Testis (tissue), 2 donors: ENCODE data around the gene TMEM37.

ENCODE experiments used
- POLR2A ChIP-seq: fragments of 450-650 bp; IDR thresholded peaks from one replicate; pipeline ENCODE4 v1.6.1; 2017; ENCODE audit warnings: antibody characterized with exemption, mild to moderate bottlenecking, moderate library complexity
- TF ChIP-seq, protein P1 (sequence below), 3 experiments: fragments of 450-650 bp in 2 of 3; fragments of 200-600 bp in 1 of 3; sonication (generic) in 1 of 3; IDR thresholded peaks; one replicate each; pipeline ENCODE4 v1.5.1; 2016 to 2019; ENCODE audit warnings: antibody characterized with exemption in 3 of 3, mild to moderate bottlenecking in 2 of 3, moderate library complexity in 1 of 3

DNA sequence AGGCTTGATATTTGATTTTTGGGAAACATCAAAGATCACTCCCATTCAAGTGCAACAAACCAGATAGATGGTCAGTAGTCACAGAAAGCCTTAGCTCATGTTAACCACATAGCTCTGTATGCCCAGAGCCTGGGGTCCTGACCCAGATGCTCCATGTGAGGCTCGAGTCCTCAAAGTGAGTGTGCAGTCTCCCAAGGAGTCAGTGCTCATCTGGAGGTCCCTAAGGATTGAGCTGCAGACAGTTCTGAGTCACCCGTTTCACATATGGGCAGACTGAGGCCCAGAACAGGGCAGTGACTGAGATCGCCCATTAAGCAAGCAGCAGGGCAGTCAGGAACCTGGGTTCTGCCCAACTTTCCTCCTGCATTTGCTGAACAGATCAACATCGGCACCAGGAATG, 9.2 kb downstream of the TMEM37 start:
- TF ChIP-seq, protein P1, sequence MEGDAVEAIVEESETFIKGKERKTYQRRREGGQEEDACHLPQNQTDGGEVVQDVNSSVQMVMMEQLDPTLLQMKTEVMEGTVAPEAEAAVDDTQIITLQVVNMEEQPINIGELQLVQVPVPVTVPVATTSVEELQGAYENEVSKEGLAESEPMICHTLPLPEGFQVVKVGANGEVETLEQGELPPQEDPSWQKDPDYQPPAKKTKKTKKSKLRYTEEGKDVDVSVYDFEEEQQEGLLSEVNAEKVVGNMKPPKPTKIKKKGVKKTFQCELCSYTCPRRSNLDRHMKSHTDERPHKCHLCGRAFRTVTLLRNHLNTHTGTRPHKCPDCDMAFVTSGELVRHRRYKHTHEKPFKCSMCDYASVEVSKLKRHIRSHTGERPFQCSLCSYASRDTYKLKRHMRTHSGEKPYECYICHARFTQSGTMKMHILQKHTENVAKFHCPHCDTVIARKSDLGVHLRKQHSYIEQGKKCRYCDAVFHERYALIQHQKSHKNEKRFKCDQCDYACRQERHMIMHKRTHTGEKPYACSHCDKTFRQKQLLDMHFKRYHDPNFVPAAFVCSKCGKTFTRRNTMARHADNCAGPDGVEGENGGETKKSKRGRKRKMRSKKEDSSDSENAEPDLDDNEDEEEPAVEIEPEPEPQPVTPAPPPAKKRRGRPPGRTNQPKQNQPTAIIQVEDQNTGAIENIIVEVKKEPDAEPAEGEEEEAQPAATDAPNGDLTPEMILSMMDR (IDR thresholded peaks at IDR 0.05), result no peak
- no peak for TF ChIP-seq POLR2A
